A549 treated with Hydrocortisone at 1 μM for 4 hours (cell line): Measurements from ENCODE around the gene GCKR. TPM values are rescaled to one million over a fixed set of nuclear protein-coding genes. Genes with fewer than 3 reads are reported as not detected.

Source experiments
- total RNA-seq: library from RNA; stranded (reverse); fragments of 200-300 nt; extraction: Qiagen RNA extraction; gene quantifications from 5 replicates; pipeline ENCODE4 v1.2.3, GENCODE V29; 2022

GCKR gene, protein sequence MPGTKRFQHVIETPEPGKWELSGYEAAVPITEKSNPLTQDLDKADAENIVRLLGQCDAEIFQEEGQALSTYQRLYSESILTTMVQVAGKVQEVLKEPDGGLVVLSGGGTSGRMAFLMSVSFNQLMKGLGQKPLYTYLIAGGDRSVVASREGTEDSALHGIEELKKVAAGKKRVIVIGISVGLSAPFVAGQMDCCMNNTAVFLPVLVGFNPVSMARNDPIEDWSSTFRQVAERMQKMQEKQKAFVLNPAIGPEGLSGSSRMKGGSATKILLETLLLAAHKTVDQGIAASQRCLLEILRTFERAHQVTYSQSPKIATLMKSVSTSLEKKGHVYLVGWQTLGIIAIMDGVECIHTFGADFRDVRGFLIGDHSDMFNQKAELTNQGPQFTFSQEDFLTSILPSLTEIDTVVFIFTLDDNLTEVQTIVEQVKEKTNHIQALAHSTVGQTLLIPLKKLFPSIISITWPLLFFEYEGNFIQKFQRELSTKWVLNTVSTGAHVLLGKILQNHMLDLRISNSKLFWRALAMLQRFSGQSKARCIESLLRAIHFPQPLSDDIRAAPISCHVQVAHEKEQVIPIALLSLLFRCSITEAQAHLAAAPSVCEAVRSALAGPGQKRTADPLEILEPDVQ
- 0.09 to 0.84 TPM (median 0.29 TPM) in 4 of 5 replicates, not detected in the other for total RNA-seq

DNA sequence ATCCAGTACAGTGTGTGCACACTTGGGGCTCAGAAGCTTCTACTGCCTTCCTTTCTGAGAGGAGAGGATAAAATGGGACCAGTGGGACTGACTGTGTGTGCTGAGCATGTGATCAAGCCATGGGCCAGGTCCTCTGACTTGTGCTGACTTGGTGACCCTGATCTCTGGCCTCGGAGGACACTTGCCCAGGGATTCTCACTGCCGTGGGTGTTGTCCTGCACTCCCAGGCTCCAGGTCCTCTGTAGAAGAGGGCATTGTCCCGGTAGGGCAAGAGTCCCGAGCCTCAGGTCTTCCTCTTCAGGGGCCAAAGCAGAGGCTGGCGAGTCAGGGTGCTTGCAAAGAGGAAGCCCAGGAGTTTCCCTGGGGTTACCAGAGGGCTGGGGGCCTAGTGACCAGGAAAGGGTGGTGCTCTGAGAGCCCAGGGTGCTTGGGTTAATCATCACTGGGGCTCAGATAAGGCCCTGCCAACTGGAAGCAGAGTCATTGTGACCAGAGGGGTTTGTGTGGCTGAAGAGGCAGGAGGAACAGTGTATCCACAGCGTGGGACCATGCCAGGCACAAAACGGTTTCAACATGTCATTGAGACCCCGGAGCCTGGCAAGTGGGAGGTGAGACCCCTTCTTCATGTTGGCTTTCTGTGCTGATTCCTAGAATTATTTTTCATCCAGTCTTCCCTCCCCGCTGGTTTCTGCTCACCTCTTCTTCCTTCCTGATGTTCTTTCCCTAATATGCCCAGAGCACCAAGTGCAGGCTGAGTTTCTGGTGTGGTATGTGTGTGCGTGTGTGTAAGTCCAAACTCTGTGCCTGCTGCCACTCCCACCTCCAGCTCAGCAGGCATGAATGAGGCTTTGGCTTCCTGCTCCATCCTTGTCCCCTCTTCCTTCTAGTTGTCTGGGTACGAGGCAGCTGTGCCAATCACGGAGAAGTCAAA, at the start of gene GCKR:
Gene GCKR (plus strand): TSS at position 483 of the 931 bp plus-strand sequence. CDS start 66 bp downstream, at position 549.

DNA sequence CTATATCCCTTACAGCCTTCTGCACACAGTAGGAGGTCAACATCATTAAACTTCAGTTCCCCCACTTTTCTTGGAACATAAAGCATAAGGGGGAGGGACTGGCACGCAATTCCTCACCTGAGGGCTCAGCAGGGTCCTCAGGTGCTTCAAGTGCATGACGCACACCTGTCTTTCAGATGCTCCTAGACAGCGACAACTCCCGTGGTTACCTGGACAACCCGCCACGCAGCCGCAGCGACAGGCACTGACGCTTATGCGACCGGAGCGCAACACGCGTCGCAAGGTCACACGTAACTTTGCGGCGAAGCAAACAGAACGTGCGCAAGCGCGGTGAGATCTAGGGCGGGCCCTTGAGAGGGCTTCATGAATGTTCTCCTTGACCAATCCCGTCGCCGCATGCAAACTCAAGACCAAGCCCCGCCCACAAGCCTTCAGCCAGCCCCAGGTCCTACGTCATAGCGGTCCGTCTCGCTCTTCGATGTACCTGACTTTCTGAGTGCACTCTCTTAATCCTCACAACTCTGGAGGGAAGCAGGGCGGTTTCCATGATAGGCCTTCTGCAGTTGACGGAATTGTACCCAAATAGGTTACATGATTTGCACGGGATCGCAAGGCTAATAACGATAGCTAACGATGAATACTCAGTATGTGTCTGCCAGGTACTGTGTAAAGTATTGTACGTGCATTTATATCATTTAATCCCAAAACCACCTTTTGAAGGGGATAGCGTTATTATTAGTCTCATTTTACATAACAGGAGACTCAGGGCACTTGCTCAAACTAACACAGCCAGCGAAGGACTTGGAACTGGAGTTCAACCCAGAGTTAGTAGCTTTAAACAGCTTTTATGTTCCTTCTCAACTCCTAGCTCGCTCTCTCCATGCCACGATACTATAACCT, 6.9 kb upstream of the GCKR start, which contains the start of gene IFT172:
Gene IFT172 (minus strand): TSS at position 246 of the 900 bp plus-strand sequence. CDS start 90 bp downstream, at position 156.

DNA sequence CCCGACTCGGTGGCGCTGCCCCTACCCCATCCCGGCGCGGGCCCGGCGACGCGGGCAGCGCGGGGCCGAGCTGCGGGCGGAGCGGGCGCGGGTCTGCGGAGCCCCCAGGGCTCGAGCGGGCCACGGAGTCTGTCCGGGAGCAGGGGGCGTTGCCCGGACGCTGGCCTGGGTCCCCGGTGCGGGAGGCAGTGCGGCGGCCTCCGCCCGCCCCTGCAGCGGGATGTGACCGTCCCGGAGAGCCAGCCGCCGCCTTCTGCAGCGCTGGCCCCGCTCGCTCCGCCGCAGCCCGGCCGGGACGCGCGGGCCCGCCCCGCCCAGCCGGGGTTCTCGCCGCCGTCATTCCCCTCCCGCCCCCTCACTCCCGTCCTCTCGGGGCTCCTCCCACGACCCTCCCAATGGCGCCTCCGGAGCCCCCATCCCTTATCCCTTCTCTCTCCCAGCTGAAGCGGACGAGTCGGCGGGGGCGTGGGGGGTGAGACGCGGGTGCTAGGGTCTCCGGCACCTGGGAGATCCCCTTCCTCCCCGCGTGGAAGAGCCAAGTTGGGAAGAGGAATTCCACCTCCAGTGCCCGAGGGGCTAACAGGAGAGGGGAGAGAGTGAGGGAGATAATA, 1.6 kb upstream of the GCKR start, which contains the start of gene FNDC4:
Gene FNDC4 (minus strand): TSS at position 257 of the 611 bp plus-strand sequence. CDS start 521 bp downstream, outside the sequence.

Other genes with a start within 250 kb of the GCKR start
- gene SLC30A3, start 233.8 kb upstream of the GCKR start, total RNA-seq: 2.8 to 3.6 TPM (median 3.2 TPM) in 5 replicates
- not detected in 5 replicates for gene DNAJC5G, start 221.4 kb upstream of the GCKR start, total RNA-seq
- 0.81 to 1.1 TPM (median 0.88 TPM) in 5 replicates for gene TRIM54, start 214.4 kb upstream of the GCKR start, total RNA-seq
- 0.61 to 2.6 TPM (median 1.7 TPM) in 5 replicates for gene UCN, start 188.4 kb upstream of the GCKR start, total RNA-seq
- 76.0 to 95.4 TPM (median 85.5 TPM) in 5 replicates for gene MPV17, start 173.7 kb upstream of the GCKR start, total RNA-seq
- 55.6 to 63.4 TPM (median 59.3 TPM) in 5 replicates for gene GTF3C2, start 140.1 kb upstream of the GCKR start, total RNA-seq
- 54.9 to 59.4 TPM (median 55.5 TPM) in 5 replicates for gene EIF2B4, start 126.5 kb upstream of the GCKR start, total RNA-seq
- 141 to 146 TPM (median 144 TPM) in 5 replicates for gene SNX17, start 126.2 kb upstream of the GCKR start, total RNA-seq
- 12.9 to 14.5 TPM (median 13.6 TPM) in 5 replicates for gene ZNF513, start 116.1 kb upstream of the GCKR start, total RNA-seq
- 152 to 168 TPM (median 161 TPM) in 5 replicates for gene PPM1G, start 87.2 kb upstream of the GCKR start, total RNA-seq
- gene NRBP1, start 68.2 kb upstream of the GCKR start, total RNA-seq: 126 to 136 TPM (median 129 TPM) in 5 replicates
- 0.45 to 1.2 TPM (median 0.62 TPM) in 5 replicates for gene KRTCAP3, start 54.5 kb upstream of the GCKR start, total RNA-seq
- gene IFT172, start 7.1 kb upstream of the GCKR start, total RNA-seq: 7.0 to 9.7 TPM (median 8.2 TPM) in 5 replicates
- gene FNDC4, start 1.6 kb upstream of the GCKR start, total RNA-seq: 3.5 to 5.8 TPM (median 4.4 TPM) in 5 replicates
- gene ZNF512, start 86.2 kb downstream of the GCKR start, total RNA-seq: 16.5 to 22.9 TPM (median 18.7 TPM) in 5 replicates
- gene CCDC121, start 132.2 kb downstream of the GCKR start, total RNA-seq: 3.3 to 5.0 TPM (median 3.7 TPM) in 5 replicates
- 57.0 to 65.3 TPM (median 59.1 TPM) in 5 replicates for gene GPN1, start 132.2 kb downstream of the GCKR start, total RNA-seq
- gene SUPT7L, start 166.8 kb downstream of the GCKR start, total RNA-seq: 29.5 to 33.4 TPM (median 31.9 TPM) in 5 replicates
- gene SLC4A1AP, start 167.1 kb downstream of the GCKR start, total RNA-seq: 27.0 to 40.2 TPM (median 29.0 TPM) in 5 replicates